RPMI7951 (cell line): ENCODE results near the gene PTPRH. TPM values are rescaled to one million over a fixed set of nuclear protein-coding genes. Genes with fewer than 3 reads are reported as not detected.

ENCODE experiments used
- DNase-seq: peaks from one replicate; pipeline ENCODE4 v3.0.0-alpha.2; 2012; ENCODE audit warnings: low read depth
- total RNA-seq: library from RNA; depleted of rRNA; stranded (reverse); fragments of >200 nt; shearing (Covaris generic); gene quantifications from 2 replicates; pipeline ENCODE4 v1.2.3, GENCODE V29; 2014; rRNA removed

PTPRH gene
- total RNA-seq, 1 experiment from 2014 or later, result 6.0 TPM

GRCh38 chr19:55132453-55133129 is 76.7 kb downstream of the PTPRH start:
- DNase-seq, result no peak

GRCh38 chr19:55131421-55131820 is 77.9 kb downstream of the PTPRH start:
- no peak for DNase-seq

Other genes starting within 250 kb of the PTPRH start
- gene NLRP2, start 243.1 kb downstream of the PTPRH start, total RNA-seq, result 0.12 and 0.20 TPM in 2 replicates
- not detected in 2 replicates for gene GP6, start 171.2 kb downstream of the PTPRH start, total RNA-seq
- gene RDH13, start 146.4 kb downstream of the PTPRH start, total RNA-seq, result 5.2 and 7.3 TPM in 2 replicates
- 8.5 and 12.3 TPM in 2 replicates for gene EPS8L1, start 133.6 kb downstream of the PTPRH start, total RNA-seq
- 22.3 and 31.0 TPM in 2 replicates for gene PPP1R12C, start 91.9 kb downstream of the PTPRH start, total RNA-seq
- 32.5 and 42.4 TPM in 2 replicates for gene TNNT1, start 60.3 kb downstream of the PTPRH start, total RNA-seq
- 0.48 and 0.78 TPM in 2 replicates for gene TNNI3, start 51.8 kb downstream of the PTPRH start, total RNA-seq
- gene DNAAF3, start 42.9 kb downstream of the PTPRH start, total RNA-seq, result 1.4 and 1.6 TPM in 2 replicates
- gene SYT5, start 29.2 kb downstream of the PTPRH start, total RNA-seq, result 0.10 and 0.36 TPM in 2 replicates
- gene TMEM86B, start 19.3 kb upstream of the PTPRH start, total RNA-seq, result 0.20 and 0.60 TPM in 2 replicates
- gene PPP6R1, start 49.5 kb upstream of the PTPRH start, total RNA-seq, result 19.7 and 28.0 TPM in 2 replicates
- 35.1 and 57.0 TPM in 2 replicates for gene HSPBP1, start 70.6 kb upstream of the PTPRH start, total RNA-seq
- 1.1 and 1.2 TPM in 2 replicates for gene BRSK1, start 74.5 kb upstream of the PTPRH start, total RNA-seq
- gene TMEM150B, start 115.8 kb upstream of the PTPRH start, total RNA-seq, result not detected in 2 replicates
- gene KMT5C, start 130.4 kb upstream of the PTPRH start, total RNA-seq, result 4.1 and 5.6 TPM in 2 replicates
- gene COX6B2, start 145.2 kb upstream of the PTPRH start, total RNA-seq, result 0.10 TPM in 1 of 2 replicates, not detected in the other
- not detected in 2 replicates for gene GARIN5B, start 153.8 kb upstream of the PTPRH start, total RNA-seq
- 5.6 and 8.4 TPM in 2 replicates for gene IL11, start 161.0 kb upstream of the PTPRH start, total RNA-seq
- gene TMEM190, start 167.3 kb upstream of the PTPRH start, total RNA-seq, result not detected in 2 replicates
- not detected in 2 replicates for gene TMEM238, start 174.8 kb upstream of the PTPRH start, total RNA-seq
- 457 and 492 TPM in 2 replicates for gene RPL28, start 176.4 kb upstream of the PTPRH start, total RNA-seq
- 250 and 347 TPM in 2 replicates for gene UBE2S, start 198.3 kb upstream of the PTPRH start, total RNA-seq
- gene SHISA7, start 233.8 kb upstream of the PTPRH start, total RNA-seq, result 0.12 TPM in 1 of 2 replicates, not detected in the other